IMR-90 (cell line): ENCODE measurements around the gene CDS1. TPM values are rescaled to one million over a fixed set of nuclear protein-coding genes. Genes with fewer than 3 reads are reported as not detected.

Source experiments
- ATAC-seq: fragments of 200-7000 bp; cut with Tn5 transposase; 2 replicates; pipeline ENCODE4 v1.9.1; 2020; ENCODE audit warnings: low read depth, mild to moderate bottlenecking, moderate library complexity
- BruUV-seq: library from RNA; stranded (reverse); fragments of 400-500 nt; replicated peaks from 2 replicates; lab custom pipeline; 2021; lab: Mats Ljungman, UMichigan
- CTCF ChIA-PET: fragments of 300-600 bp; formaldehyde crosslinking; extraction: SDS; loops from one replicate; lab custom pipeline; 2021; ENCODE audit warnings: antibody characterized with exemption; lab: Yijun Ruan, JAX
- POLR2A ChIA-PET: fragments of 300-600 bp; sonication (Branson Sonifier 250); formaldehyde crosslinking; loops from one replicate; lab custom pipeline; 2022; ENCODE audit warnings: antibody characterized with exemption; ENCODE audit not compliant: unreplicated experiment; lab: Charles Lee
- DNase-seq: peaks from one replicate; pipeline ENCODE4 v3.0.0; 2013
- H2AFZ ChIP-seq: replicated peaks from 2 replicates; pipeline ENCODE3; 2013; ENCODE audit warnings: low read length, mild to moderate bottlenecking; ENCODE audit not compliant: poor library complexity
- H2AK5ac ChIP-seq: 2 replicates; pipeline ENCODE4 v1.6.1; 2013; ENCODE audit warnings: low read depth, low read length, inconsistent platforms
- H2AK9ac ChIP-seq: replicated peaks from 2 replicates; pipeline ENCODE3; 2013; ENCODE audit warnings: mild to moderate bottlenecking, low read depth, low read length, moderate library complexity; ENCODE audit not compliant: poor library complexity
- H2BK120ac ChIP-seq: 2 replicates; pipeline ENCODE4 v1.6.1; 2013; ENCODE audit warnings: low read depth, low read length, inconsistent platforms
- H2BK15ac ChIP-seq: 3 replicates; pipeline ENCODE4 v1.6.1; 2013; ENCODE audit warnings: low read depth, low read length, inconsistent platforms
- H2BK20ac ChIP-seq: 2 replicates; pipeline ENCODE4 v1.6.1; 2013; ENCODE audit warnings: low read depth, mild to moderate bottlenecking, inconsistent platforms, low read length, moderate library complexity
- H2BK5ac ChIP-seq: 2 replicates; pipeline ENCODE4 v1.6.1; 2013; ENCODE audit warnings: mild to moderate bottlenecking, low read depth, low read length, inconsistent platforms; ENCODE audit not compliant: poor library complexity, severe bottlenecking
- H3K14ac ChIP-seq: replicated peaks from 2 replicates; pipeline ENCODE4 v1.6.1; 2013; ENCODE audit warnings: low read depth, low read length, inconsistent platforms
- H3K18ac ChIP-seq: 2 replicates; pipeline ENCODE4 v1.6.1; 2013; ENCODE audit warnings: low read depth, low read length, control low read depth
- H3K23ac ChIP-seq: 2 replicates; pipeline ENCODE4 v1.6.1; 2013; ENCODE audit warnings: low read depth, low read length, inconsistent platforms
- H3K27ac ChIP-seq: 2 replicates; pipeline ENCODE4 v1.5.1; 2013; ENCODE audit warnings: mild to moderate bottlenecking, control low read depth, low read length; ENCODE audit not compliant: insufficient read depth
- H3K27me3 ChIP-seq: 2 replicates; pipeline ENCODE4 v1.6.1; 2013; ENCODE audit warnings: low read length; ENCODE audit not compliant: control insufficient read depth, insufficient read depth
- H3K36me3 ChIP-seq: 2 replicates; pipeline ENCODE4 v1.6.1; 2013; ENCODE audit warnings: low read length, mixed read lengths; ENCODE audit not compliant: control insufficient read depth, insufficient read depth
- H3K4ac ChIP-seq: 2 replicates; pipeline ENCODE4 v1.6.1; 2013; ENCODE audit warnings: low read depth, low read length, inconsistent platforms
- H3K4me1 ChIP-seq: 2 replicates; pipeline ENCODE4 v1.6.1; 2013; ENCODE audit warnings: low read length, mixed read lengths; ENCODE audit not compliant: control insufficient read depth, insufficient read depth
- H3K4me2 ChIP-seq: 2 replicates; pipeline ENCODE4 v1.6.1; 2013; ENCODE audit warnings: low read depth, mild to moderate bottlenecking, control low read depth, low read length, moderate library complexity
- H3K4me3 ChIP-seq: 2 replicates; pipeline ENCODE4 v1.5.1; 2013; ENCODE audit warnings: low read depth, mild to moderate bottlenecking, control low read depth, low read length, moderate library complexity; ENCODE audit not compliant: insufficient read depth
- H3K56ac ChIP-seq: 2 replicates; pipeline ENCODE4 v1.6.1; 2013; ENCODE audit warnings: low read length, inconsistent platforms; ENCODE audit not compliant: insufficient read depth; ENCODE audit errors: extremely low read depth
- H3K79me1 ChIP-seq, 2 experiments: 2 replicates each; pipeline ENCODE4 v1.6.1; 2013; ENCODE audit warnings: low read length in 2 of 2, inconsistent platforms in 1 of 2, low read depth in 1 of 2
- H3K9ac ChIP-seq: 2 replicates; pipeline ENCODE4 v1.6.1; 2013; ENCODE audit warnings: low read depth, low read length, control low read depth
- H3K9me1 ChIP-seq: 2 replicates; pipeline ENCODE4 v1.6.1; 2013; ENCODE audit warnings: low read length, inconsistent platforms; ENCODE audit not compliant: insufficient read depth
- H3K9me3 ChIP-seq: 2 replicates; pipeline ENCODE4 v1.6.1; 2013; ENCODE audit warnings: low read length; ENCODE audit not compliant: control insufficient read depth, insufficient read depth
- H4K20me1 ChIP-seq: 2 replicates; pipeline ENCODE4 v1.6.1; 2013; ENCODE audit warnings: low read length, inconsistent platforms; ENCODE audit not compliant: insufficient read depth
- H4K5ac ChIP-seq: 2 replicates; pipeline ENCODE4 v1.6.1; 2013; ENCODE audit warnings: mild to moderate bottlenecking, low read depth, low read length, control low read depth
- H4K8ac ChIP-seq, 2 experiments: 2 replicates each; pipeline ENCODE4 v1.6.1; 2013; ENCODE audit warnings: low read depth in 2 of 2, low read length in 2 of 2, control low read depth in 1 of 2, inconsistent platforms in 1 of 2
- H4K91ac ChIP-seq: 2 replicates; pipeline ENCODE4 v1.6.1; 2013; ENCODE audit warnings: low read depth, low read length, inconsistent platforms; ENCODE audit not compliant: insufficient read depth
- BHLHE40 ChIP-seq: fragments of 150-350 bp; IDR thresholded peaks from 2 replicates; pipeline ENCODE4 v1.6.1; 2016; ENCODE audit warnings: mild to moderate bottlenecking, low read depth, low read length
- CEBPB ChIP-seq: IDR thresholded peaks from 2 replicates; pipeline ENCODE4 v1.6.1; 2012; ENCODE audit warnings: low read depth, low read length, improper control_type of control experiment
- CHD1 ChIP-seq: IDR thresholded peaks from 2 replicates; pipeline ENCODE4 v1.6.1; 2012; ENCODE audit warnings: low read depth, low read length, improper control_type of control experiment
- CTCF ChIP-seq: conservative IDR thresholded peaks from 2 replicates; pipeline ENCODE4 v1.5.1; 2012; ENCODE audit warnings: mild to moderate bottlenecking, low read depth, low read length, improper control_type of control experiment
- FOS ChIP-seq: fragments of 150-350 bp; IDR thresholded peaks from 2 replicates; pipeline ENCODE4 v1.6.1; 2016; ENCODE audit warnings: low read depth, low read length
- MAFK ChIP-seq: IDR thresholded peaks from 2 replicates; pipeline ENCODE4 v1.6.1; 2012; ENCODE audit warnings: low read depth, low read length, improper control_type of control experiment
- MAZ ChIP-seq: IDR thresholded peaks from 2 replicates; pipeline ENCODE4 v1.6.1; 2012; ENCODE audit warnings: low read depth, mild to moderate bottlenecking, low read length, improper control_type of control experiment, moderate library complexity, borderline replicate concordance
- MXI1 ChIP-seq: IDR thresholded peaks from 2 replicates; pipeline ENCODE4 v1.6.1; 2012; ENCODE audit warnings: low read depth, mild to moderate bottlenecking, low read length, moderate library complexity, borderline replicate concordance
- NFE2L2 ChIP-seq: fragments of 150-350 bp; IDR thresholded peaks from 2 replicates; pipeline ENCODE4 v1.6.1; 2016; ENCODE audit warnings: low read depth, mild to moderate bottlenecking, low read length
- POLR2A ChIP-seq: IDR thresholded peaks from 2 replicates; pipeline ENCODE4 v1.6.1; 2012; ENCODE audit warnings: mild to moderate bottlenecking, low read depth, low read length
- RAD21 ChIP-seq: IDR thresholded peaks from 2 replicates; pipeline ENCODE4 v1.6.1; 2012; ENCODE audit warnings: low read length, improper control_type of control experiment
- RCOR1 ChIP-seq: IDR thresholded peaks from 2 replicates; pipeline ENCODE4 v1.6.1; 2012; ENCODE audit warnings: mild to moderate bottlenecking, low read length, improper control_type of control experiment; ENCODE audit not compliant: insufficient replicate concordance
- RFX5 ChIP-seq: IDR thresholded peaks from 2 replicates; pipeline ENCODE4 v1.8.0; 2012; ENCODE audit warnings: low read depth, mild to moderate bottlenecking, low read length, moderate library complexity
- SMC3 ChIP-seq: fragments of 150-350 bp; IDR thresholded peaks from 2 replicates; pipeline ENCODE4 v1.6.1; 2016; ENCODE audit warnings: low read depth, mild to moderate bottlenecking, antibody characterized with exemption, low read length, moderate library complexity
- dilution Hi-C: fragments of 300-500 bp; cut with HindIII; formaldehyde crosslinking; loops from one replicate; pipeline ENCODE4 v1.14.3; 2018; ENCODE audit warnings: low sequenced_read_pairs; ENCODE audit not compliant: unreplicated experiment
- in situ Hi-C: fragments of 300-500 bp; cut with MboI; formaldehyde crosslinking; loops from 3 replicates; pipeline ENCODE4 v1.14.3; 2019; ENCODE audit warnings: low sequenced_read_pairs, inconsistent platforms, mixed read lengths
- intact Hi-C: fragments of 100-400 bp; cut with micrococcal nuclease; formaldehyde crosslinking; loops from 2 replicates; pipeline ENCODE4 v1.10.0; 2022
- polyA plus RNA-seq, 3 experiments: library from polyadenylated mRNA; depleted of rRNA; stranded (reverse); fragments of >200 nt; gene quantifications; 2 replicates each; pipeline ENCODE4 v1.2.3, GENCODE V29; 2012; ENCODE audit warnings: low replicate concordance in 1 of 3
- total RNA-seq: library from RNA; depleted of rRNA; stranded (reverse); fragments of >200 nt; gene quantifications from 2 replicates; pipeline ENCODE4 v1.2.3, GENCODE V29; 2012
- TF ChIP-seq, protein P1 (sequence below): fragments of 150-350 bp; IDR thresholded peaks from 2 replicates; pipeline ENCODE4 v1.6.1; 2017; ENCODE audit warnings: mild to moderate bottlenecking, antibody characterized with exemption, low read length, low read depth
- TF ChIP-seq, protein P2 (sequence below): fragments of 150-350 bp; IDR thresholded peaks from 2 replicates; pipeline ENCODE4 v1.6.1; 2016; ENCODE audit warnings: low read depth, mild to moderate bottlenecking, low read length, moderate library complexity, borderline replicate concordance

Gene CDS1
- total and polyA plus RNA-seq, 2 of the 4 experiments (the other 2 are of a cell fraction): under 0.01 to 0.02 TPM

DNA sequence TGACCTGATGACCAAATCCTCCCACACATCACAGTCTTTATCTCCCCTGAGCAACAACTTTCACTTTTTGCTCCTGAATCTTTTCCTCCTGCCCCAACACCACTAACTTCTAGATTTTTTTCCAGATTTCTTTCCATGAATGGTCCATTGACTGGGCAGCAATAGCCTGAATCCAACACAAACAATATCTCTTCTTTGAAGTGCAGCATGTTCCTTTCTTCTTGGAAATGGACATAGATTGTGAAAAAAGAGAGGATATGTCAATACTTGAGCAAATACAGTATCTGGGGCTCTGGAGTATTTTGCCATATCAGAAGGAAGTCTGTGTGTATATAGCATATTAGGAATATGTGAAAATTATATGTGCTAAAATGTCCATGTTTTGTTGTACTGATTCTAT, 55.2 kb downstream of the CDS1 start:
- Histone ChIP-seq H3K9ac (no peak overlapping the region), H3K14ac (no peak overlapping the region), H4K91ac (no peak overlapping the region), H4K8ac (no peak overlapping the region), H3K9me1 (no peaks in the 10 kb centered on the region), H3K36me3 (no peaks in the 10 kb centered on the region), H3K27me3 (no peaks in the 10 kb centered on the region), H3K4ac (no peak overlapping the region), H3K4me3 (no peak overlapping the region), H3K4me2 (no peak overlapping the region), H2AK9ac (no peak overlapping the region), H3K79me1 (no peaks in the 10 kb centered on the region), H3K9me3 (no peaks in the 10 kb centered on the region), H3K4me1 (peaks cover 2% of the 10 kb centered on the region; the same call in 1 of the 2 replicates), H3K27ac (no peak overlapping the region), H3K23ac (no peak overlapping the region), H2BK120ac (no peak overlapping the region), H4K20me1 (no peaks in the 10 kb centered on the region), H2AFZ (no peak overlapping the region), H3K18ac (no peak overlapping the region), H2AK5ac (no peak overlapping the region), H3K56ac (no peak overlapping the region), H2BK15ac (no peak overlapping the region), H2BK5ac (no peak overlapping the region), H2BK20ac (no peak overlapping the region), H4K5ac (no peak overlapping the region)
- in situ Hi-C loops (no loop called here), intact Hi-C loops (no loop called here), dilution Hi-C loops (no loop called here)
- ATAC-seq (no peak), DNase-seq (no peak)
- TF ChIP-seq CHD1 (no peak), MAZ (no peak), NFE2L2 (no peak), SMC3 (no peak), BHLHE40 (no peak), MAFK (no peak), FOS (no peak), RFX5 (no peak), CTCF (no peak), CEBPB (no peak), POLR2A (no peak), MXI1 (no peak), RCOR1 (no peak), RAD21 (no peak)
- TF ChIP-seq, protein P1, sequence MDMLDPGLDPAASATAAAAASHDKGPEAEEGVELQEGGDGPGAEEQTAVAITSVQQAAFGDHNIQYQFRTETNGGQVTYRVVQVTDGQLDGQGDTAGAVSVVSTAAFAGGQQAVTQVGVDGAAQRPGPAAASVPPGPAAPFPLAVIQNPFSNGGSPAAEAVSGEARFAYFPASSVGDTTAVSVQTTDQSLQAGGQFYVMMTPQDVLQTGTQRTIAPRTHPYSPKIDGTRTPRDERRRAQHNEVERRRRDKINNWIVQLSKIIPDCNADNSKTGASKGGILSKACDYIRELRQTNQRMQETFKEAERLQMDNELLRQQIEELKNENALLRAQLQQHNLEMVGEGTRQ: no peak
- TF ChIP-seq, protein P2, sequence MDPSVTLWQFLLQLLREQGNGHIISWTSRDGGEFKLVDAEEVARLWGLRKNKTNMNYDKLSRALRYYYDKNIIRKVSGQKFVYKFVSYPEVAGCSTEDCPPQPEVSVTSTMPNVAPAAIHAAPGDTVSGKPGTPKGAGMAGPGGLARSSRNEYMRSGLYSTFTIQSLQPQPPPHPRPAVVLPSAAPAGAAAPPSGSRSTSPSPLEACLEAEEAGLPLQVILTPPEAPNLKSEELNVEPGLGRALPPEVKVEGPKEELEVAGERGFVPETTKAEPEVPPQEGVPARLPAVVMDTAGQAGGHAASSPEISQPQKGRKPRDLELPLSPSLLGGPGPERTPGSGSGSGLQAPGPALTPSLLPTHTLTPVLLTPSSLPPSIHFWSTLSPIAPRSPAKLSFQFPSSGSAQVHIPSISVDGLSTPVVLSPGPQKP: no peak
- POLR2A ChIA-PET: no interaction called here
- CTCF ChIA-PET: no interaction called here
- no TSS peak for BruUV-seq
